Mesendoderm (in vitro differentiated cells): ENCODE results near the gene GGCT.

Experiments
- DNase-seq: peaks from one replicate; pipeline ENCODE4 v3.0.0; 2013
- H2AK5ac ChIP-seq: 2 replicates; pipeline ENCODE4 v1.6.1; 2013; ENCODE audit warnings: low read length, inconsistent platforms
- H2BK120ac ChIP-seq: 2 replicates; pipeline ENCODE4 v1.6.1; 2013; ENCODE audit warnings: low read depth, mild to moderate bottlenecking, low read length, moderate library complexity, mixed read lengths
- H2BK15ac ChIP-seq: replicated peaks from 2 replicates; pipeline ENCODE4 v1.6.1; 2013; ENCODE audit warnings: low read depth, mild to moderate bottlenecking, moderate library complexity
- H2BK5ac ChIP-seq: 2 replicates; pipeline ENCODE4 v1.6.1; 2013; ENCODE audit warnings: low read length, inconsistent platforms
- H3K18ac ChIP-seq: 2 replicates; pipeline ENCODE4 v1.6.1; 2013; ENCODE audit warnings: mild to moderate bottlenecking, low read length, mixed read lengths
- H3K23ac ChIP-seq: one replicate; pipeline ENCODE4 v1.6.1; 2013; ENCODE audit warnings: low read length
- H3K27ac ChIP-seq: 2 replicates; pipeline ENCODE4 v1.5.1; 2013; ENCODE audit warnings: low read depth, mild to moderate bottlenecking, inconsistent platforms, low read length, moderate library complexity
- H3K27me3 ChIP-seq: 2 replicates; pipeline ENCODE4 v1.6.1; 2013; ENCODE audit warnings: low read length, control low read depth, mild to moderate bottlenecking, inconsistent platforms; ENCODE audit not compliant: insufficient read depth, poor library complexity
- H3K36me3 ChIP-seq: 2 replicates; pipeline ENCODE4 v1.6.1; 2013; ENCODE audit warnings: low read length, inconsistent platforms; ENCODE audit not compliant: control insufficient read depth, insufficient read depth
- H3K4ac ChIP-seq: one replicate; pipeline ENCODE4 v1.6.1; 2013; ENCODE audit warnings: low read depth, mild to moderate bottlenecking, low read length, moderate library complexity
- H3K4me1 ChIP-seq: 2 replicates; pipeline ENCODE4 v1.6.1; 2013; ENCODE audit warnings: low read depth, low read length, inconsistent platforms; ENCODE audit not compliant: control insufficient read depth
- H3K4me2 ChIP-seq: 2 replicates; pipeline ENCODE4 v1.6.1; 2013; ENCODE audit warnings: low read length
- H3K4me3 ChIP-seq: 2 replicates; pipeline ENCODE4 v1.5.1; 2013; ENCODE audit warnings: mild to moderate bottlenecking, low read length
- H3K56ac ChIP-seq: one replicate; pipeline ENCODE4 v1.6.1; 2013; ENCODE audit warnings: low read length
- H3K79me1 ChIP-seq: 2 replicates; pipeline ENCODE4 v1.6.1; 2013; ENCODE audit warnings: low read length, inconsistent platforms
- H3K79me2 ChIP-seq: 2 replicates; pipeline ENCODE4 v1.6.1; 2013; ENCODE audit warnings: mild to moderate bottlenecking, low read length; ENCODE audit not compliant: control insufficient read depth, insufficient read depth
- H3K9ac ChIP-seq: 2 replicates; pipeline ENCODE4 v1.6.1; 2013; ENCODE audit warnings: low read length, inconsistent platforms
- H4K5ac ChIP-seq: one replicate; pipeline ENCODE4 v1.6.1; 2013; ENCODE audit warnings: low read length
- H4K8ac ChIP-seq: one replicate; pipeline ENCODE4 v1.6.1; 2013; ENCODE audit warnings: low read depth, mild to moderate bottlenecking, control low read depth, low read length, moderate library complexity
- WGBS: extraction: QIAGEN DNeasy Blood & Tissue Kit; methylation state at CpG from one replicate; pipeline ENCODE4 v1.1.7; 2013; ENCODE audit warnings: low lambda C conversion rate, missing lambda C conversion rate; ENCODE audit not compliant: insufficient coverage; ENCODE audit errors: extremely low coverage; 5-methylcytosine and 5-hydroxymethylcytosine counted together

Gene GGCT

GRCh38 chr7:30471205-30471604 is 33.4 kb downstream of the GGCT start:
- Histone ChIP-seq H3K18ac (no peak overlapping the region), H3K4me1 (peaks cover 15% of the 10 kb centered on the region), H3K4me2 (no peak overlapping the region), H4K5ac (no peak overlapping the region), H2BK5ac (no peak overlapping the region), H2AK5ac (no peak overlapping the region), H3K36me3 (no peaks in the 10 kb centered on the region), H2BK15ac (no peak overlapping the region), H3K4me3 (no peak overlapping the region), H3K27me3 (peaks cover under 1% of the 10 kb centered on the region), H3K79me1 (peaks cover 3% of the 10 kb centered on the region), H3K9ac (no peak overlapping the region), H3K79me2 (peaks cover under 1% of the 10 kb centered on the region), H4K8ac (no peak overlapping the region), H3K4ac (no peak overlapping the region), H3K27ac (no peak overlapping the region), H3K56ac (no peak overlapping the region), H3K23ac (no peak overlapping the region), H2BK120ac (no peak overlapping the region)
- DNase-seq: no peak
- no CpG with 5 or more reads among the region's 2 CpGs for WGBS

GRCh38 chr7:30470771-30471170 is 33.9 kb downstream of the GGCT start:
- Histone ChIP-seq H3K23ac (no peak overlapping the region), H3K79me2 (no peaks in the 10 kb centered on the region), H4K5ac (no peak overlapping the region), H2AK5ac (no peak overlapping the region), H3K36me3 (no peaks in the 10 kb centered on the region), H2BK15ac (no peak overlapping the region), H3K4me3 (no peak overlapping the region), H2BK120ac (no peak overlapping the region), H3K79me1 (peaks cover 2% of the 10 kb centered on the region), H2BK5ac (no peak overlapping the region), H3K27me3 (no peaks in the 10 kb centered on the region), H3K18ac (no peak overlapping the region), H3K4ac (no peak overlapping the region), H3K56ac (no peak overlapping the region), H3K4me1 (peaks cover 14% of the 10 kb centered on the region), H3K4me2 (no peak overlapping the region), H3K9ac (no peak overlapping the region), H4K8ac (no peak overlapping the region), H3K27ac (no peak overlapping the region)
- DNase-seq: no peak
- no CpG with 5 or more reads among the region's 6 CpGs for WGBS

GRCh38 chr7:30470163-30470770 is 34.4 kb downstream of the GGCT start:
- DNase-seq: no peak
- no peak overlapping the region for H2BK15ac ChIP-seq
- no peak overlapping the region for H2AK5ac ChIP-seq
- H3K4me2 ChIP-seq: no peak overlapping the region
- H2BK120ac ChIP-seq: no peak overlapping the region
- no peak overlapping the region for H3K27ac ChIP-seq
- no peak overlapping the region for H3K4me3 ChIP-seq
- no peaks in the 10 kb centered on the region for H3K36me3 ChIP-seq
- H4K5ac ChIP-seq: no peak overlapping the region
- no peaks in the 10 kb centered on the region for H3K27me3 ChIP-seq
- H2BK5ac ChIP-seq: no peak overlapping the region
- no CpG with 5 or more reads among the region's 14 CpGs for WGBS
- no peaks in the 10 kb centered on the region for H3K79me2 ChIP-seq
- no peak overlapping the region for H3K23ac ChIP-seq
- peaks cover 2% of the 10 kb centered on the region for H3K79me1 ChIP-seq
- H3K4ac ChIP-seq: no peak overlapping the region
- H4K8ac ChIP-seq: no peak overlapping the region
- H3K18ac ChIP-seq: no peak overlapping the region
- H3K9ac ChIP-seq: no peak overlapping the region
- H3K4me1 ChIP-seq: peaks cover 14% of the 10 kb centered on the region
- H3K56ac ChIP-seq: no peak overlapping the region

- Histone ChIP-seq H3K4ac (no peak overlapping the region), H4K8ac (no peak overlapping the region), H3K27ac (no peak overlapping the region), H3K79me1 (peaks cover 3% of the 10 kb centered on the region), H3K4me2 (no peak overlapping the region), H2BK5ac (no peak overlapping the region), H3K27me3 (no peaks in the 10 kb centered on the region), H3K4me1 (peaks cover 14% of the 10 kb centered on the region), H3K79me2 (no peaks in the 10 kb centered on the region), H3K18ac (peak overlapping the region; percentile 34), H3K4me3 (no peak overlapping the region), H2BK15ac (no peak overlapping the region), H3K56ac (peak overlapping the region; percentile 29), H2AK5ac (no peak overlapping the region), H4K5ac (no peak overlapping the region), H3K9ac (no peak overlapping the region), H2BK120ac (no peak overlapping the region), H3K23ac (no peak overlapping the region), H3K36me3 (no peaks in the 10 kb centered on the region)
- DNase-seq: peak; percentile 98
- no CpG with 5 or more reads among the region's 5 CpGs for WGBS
Measured at GRCh38 chr7:30469303-30469702, 35.3 kb downstream of the GGCT start.

- H3K4me2 ChIP-seq: no peak overlapping the region
- H3K4me3 ChIP-seq: no peak overlapping the region
- peak overlapping the region; percentile 20 for H2BK5ac ChIP-seq
- no peak overlapping the region for H2BK120ac ChIP-seq
- DNase-seq: no peak
- no peak overlapping the region for H3K27ac ChIP-seq
- H2AK5ac ChIP-seq: no peak overlapping the region
- no peak overlapping the region for H3K18ac ChIP-seq
- H4K5ac ChIP-seq: no peak overlapping the region
- no peaks in the 10 kb centered on the region for H3K27me3 ChIP-seq
- H4K8ac ChIP-seq: no peak overlapping the region
- H3K56ac ChIP-seq: peak overlapping the region; percentile 2
- no peak overlapping the region for H3K9ac ChIP-seq
- no peak overlapping the region for H3K4ac ChIP-seq
- no peaks in the 10 kb centered on the region for H3K36me3 ChIP-seq
- WGBS: no CpG with 5 or more reads among the region's 4 CpGs
- no peak overlapping the region for H2BK15ac ChIP-seq
- H3K79me1 ChIP-seq: peaks cover 4% of the 10 kb centered on the region
- H3K79me2 ChIP-seq: no peaks in the 10 kb centered on the region
- peaks cover 14% of the 10 kb centered on the region for H3K4me1 ChIP-seq
- no peak overlapping the region for H3K23ac ChIP-seq
Measured at GRCh38 chr7:30468791-30469190, 35.8 kb downstream of the GGCT start.

GRCh38 chr7:30468041-30468440 is 36.6 kb downstream of the GGCT start:
- H3K4ac ChIP-seq: no peak overlapping the region
- H3K4me1 ChIP-seq: peaks cover 9% of the 10 kb centered on the region
- no CpG with 5 or more reads among the region's 2 CpGs for WGBS

More at GRCh38 chr7:30468041-30468440, 36.6 kb downstream of the GGCT start:
- H3K79me1 ChIP-seq: peaks cover 4% of the 10 kb centered on the region
- H4K5ac ChIP-seq: no peak overlapping the region
- no peaks in the 10 kb centered on the region for H3K27me3 ChIP-seq
- H4K8ac ChIP-seq: no peak overlapping the region
- H3K4me2 ChIP-seq: no peak overlapping the region
- no peak overlapping the region for H3K9ac ChIP-seq
- no peaks in the 10 kb centered on the region for H3K36me3 ChIP-seq
- H3K56ac ChIP-seq: no peak overlapping the region
- H2BK5ac ChIP-seq: no peak overlapping the region
- no peak overlapping the region for H2BK120ac ChIP-seq
- no peak for DNase-seq
- no peak overlapping the region for H3K27ac ChIP-seq
- no peak overlapping the region for H2AK5ac ChIP-seq
- H3K79me2 ChIP-seq: no peaks in the 10 kb centered on the region
- H3K4me3 ChIP-seq: no peak overlapping the region
- no peak overlapping the region for H3K18ac ChIP-seq
- no peak overlapping the region for H3K23ac ChIP-seq
- H2BK15ac ChIP-seq: no peak overlapping the region
